Osteocyte (in vitro differentiated cells): ENCODE data around the gene SPRED3. TPM values are rescaled to one million over a fixed set of nuclear protein-coding genes. Genes with fewer than 3 reads are reported as not detected.

Experiments
- DNase-seq: peaks from one replicate; pipeline ENCODE4 v3.0.0; 2021; ENCODE audit warnings: mixed read lengths; ENCODE audit not compliant: unreplicated experiment; ENCODE audit errors: extremely low spot score
- H3K27ac Mint-ChIP-seq: one replicate; pipeline ENCODE4 v1.8.0; 2021; ENCODE audit warnings: mild to moderate bottlenecking, mixed read lengths; ENCODE audit not compliant: unreplicated experiment
- H3K27me3 Mint-ChIP-seq: one replicate; pipeline ENCODE4 v1.8.0; 2021; ENCODE audit warnings: mixed read lengths; ENCODE audit not compliant: unreplicated experiment
- H3K36me3 Mint-ChIP-seq: one replicate; pipeline ENCODE4 v1.8.0; 2021; ENCODE audit warnings: mixed read lengths; ENCODE audit not compliant: unreplicated experiment
- H3K4me1 Mint-ChIP-seq: one replicate; pipeline ENCODE4 v1.8.0; 2021; ENCODE audit warnings: mixed read lengths; ENCODE audit not compliant: unreplicated experiment
- H3K4me3 Mint-ChIP-seq: one replicate; pipeline ENCODE4 v1.8.0; 2021; ENCODE audit warnings: mild to moderate bottlenecking, moderate library complexity, mixed read lengths; ENCODE audit not compliant: unreplicated experiment
- H3K9me3 Mint-ChIP-seq: one replicate; pipeline ENCODE4 v1.8.0; 2021; ENCODE audit warnings: mixed read lengths; ENCODE audit not compliant: unreplicated experiment
- total RNA-seq: library from RNA; stranded (reverse); gene quantifications from 2 replicates; pipeline ENCODE4 v1.2.1, GENCODE V29; 2021
- TF ChIP-seq, protein P1 (sequence below): fragments of 200-600 bp; sonication (generic); IDR thresholded peaks from 2 replicates; pipeline ENCODE4 v1.5.0; 2021; ENCODE audit warnings: antibody characterized with exemption, mild to moderate bottlenecking, moderate library complexity

SPRED3 gene
- total RNA-seq, 1 donor from 2014 or later, result 5.9 TPM

GRCh38 chr19:38386300-38386970, 2.1 kb upstream of the SPRED3 start:
- H3K27me3 Mint-ChIP-seq, result no peaks in the 10 kb centered on the region
- no peak for DNase-seq
- peaks cover 13% of the 10 kb centered on the region for H3K4me1 Mint-ChIP-seq
- peaks cover 18% of the 10 kb centered on the region for H3K36me3 Mint-ChIP-seq
- no peak overlapping the region for H3K4me3 Mint-ChIP-seq
- no peaks in the 10 kb centered on the region for H3K9me3 Mint-ChIP-seq
- TF ChIP-seq, protein P1, sequence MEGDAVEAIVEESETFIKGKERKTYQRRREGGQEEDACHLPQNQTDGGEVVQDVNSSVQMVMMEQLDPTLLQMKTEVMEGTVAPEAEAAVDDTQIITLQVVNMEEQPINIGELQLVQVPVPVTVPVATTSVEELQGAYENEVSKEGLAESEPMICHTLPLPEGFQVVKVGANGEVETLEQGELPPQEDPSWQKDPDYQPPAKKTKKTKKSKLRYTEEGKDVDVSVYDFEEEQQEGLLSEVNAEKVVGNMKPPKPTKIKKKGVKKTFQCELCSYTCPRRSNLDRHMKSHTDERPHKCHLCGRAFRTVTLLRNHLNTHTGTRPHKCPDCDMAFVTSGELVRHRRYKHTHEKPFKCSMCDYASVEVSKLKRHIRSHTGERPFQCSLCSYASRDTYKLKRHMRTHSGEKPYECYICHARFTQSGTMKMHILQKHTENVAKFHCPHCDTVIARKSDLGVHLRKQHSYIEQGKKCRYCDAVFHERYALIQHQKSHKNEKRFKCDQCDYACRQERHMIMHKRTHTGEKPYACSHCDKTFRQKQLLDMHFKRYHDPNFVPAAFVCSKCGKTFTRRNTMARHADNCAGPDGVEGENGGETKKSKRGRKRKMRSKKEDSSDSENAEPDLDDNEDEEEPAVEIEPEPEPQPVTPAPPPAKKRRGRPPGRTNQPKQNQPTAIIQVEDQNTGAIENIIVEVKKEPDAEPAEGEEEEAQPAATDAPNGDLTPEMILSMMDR, result no peak
- no peak overlapping the region for H3K27ac Mint-ChIP-seq

DNA sequence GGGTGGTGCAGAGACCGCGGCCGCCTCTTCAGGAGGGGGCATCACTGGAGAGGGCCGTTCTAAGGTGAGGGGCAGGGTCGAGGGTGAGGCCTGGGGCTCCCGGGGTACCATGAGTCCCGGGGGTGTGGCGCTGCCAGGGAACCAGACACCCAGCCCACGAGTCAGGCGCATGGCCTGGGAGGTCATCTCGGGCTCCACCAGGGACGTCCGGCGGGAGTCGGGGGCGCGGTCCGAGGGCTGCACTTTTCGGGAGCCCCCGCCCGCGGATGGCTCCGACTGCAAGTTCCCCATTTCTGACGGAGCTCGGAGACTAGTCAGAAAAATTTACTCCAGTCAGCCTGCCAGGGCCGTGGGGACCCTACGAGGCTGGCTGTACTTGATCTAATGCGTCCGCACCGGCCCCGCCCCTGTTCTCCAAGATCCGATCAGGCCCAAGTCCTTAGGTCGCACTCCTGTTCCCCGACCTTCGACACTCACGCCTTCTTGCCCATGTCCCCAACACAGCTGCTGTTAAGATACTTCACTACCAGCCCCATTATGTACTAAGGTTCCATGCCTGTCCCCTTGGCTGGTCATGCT, 1.4 kb upstream of the SPRED3 start:
- TF ChIP-seq, protein P1, result no peak
- H3K27ac Mint-ChIP-seq, result peak overlapping the region; percentile 87
- peaks cover 13% of the 10 kb centered on the region for H3K4me1 Mint-ChIP-seq
- peak overlapping the region; percentile 92 for H3K4me3 Mint-ChIP-seq
- H3K9me3 Mint-ChIP-seq, result no peaks in the 10 kb centered on the region
- DNase-seq, result no peak
- peaks cover 13% of the 10 kb centered on the region for H3K36me3 Mint-ChIP-seq
- no peaks in the 10 kb centered on the region for H3K27me3 Mint-ChIP-seq

- Mint-ChIP-seq H3K9me3 (no peaks in the 10 kb centered on the region), H3K36me3 (peaks cover 12% of the 10 kb centered on the region), H3K4me3 (peak within 1 kb of the TSS; percentile 92), H3K27ac (peak within 1 kb of the TSS; percentile 90), H3K4me1 (peaks cover 15% of the 10 kb centered on the region), H3K27me3 (no peaks in the 10 kb centered on the region)
- TF ChIP-seq, protein P1, result no peak
- DNase-seq, result peak; percentile 96
Observed at GRCh38 chr19:38387550-38388348, 748 bp upstream of the SPRED3 start, which contains the start of gene GGN. Gene GGN (minus strand): TSS chr19:38388034. CDS start chr19:38387261, 773 bp downstream.

GRCh38 chr19:38389101-38389925, 816 bp downstream of the SPRED3 start:
- H3K4me1 Mint-ChIP-seq, result peaks cover 16% of the 10 kb centered on the region
- TF ChIP-seq, protein P1, result no peak
- no peaks in the 10 kb centered on the region for H3K27me3 Mint-ChIP-seq
- peak overlapping the region; percentile 74 for H3K4me3 Mint-ChIP-seq
- no peaks in the 10 kb centered on the region for H3K9me3 Mint-ChIP-seq
- peak overlapping the region; percentile 90 for H3K27ac Mint-ChIP-seq
- H3K36me3 Mint-ChIP-seq, result peaks cover 9% of the 10 kb centered on the region
- no peak for DNase-seq
